Measurements from ENCODE around the gene GPHN.

The GPHN gene

DNA sequence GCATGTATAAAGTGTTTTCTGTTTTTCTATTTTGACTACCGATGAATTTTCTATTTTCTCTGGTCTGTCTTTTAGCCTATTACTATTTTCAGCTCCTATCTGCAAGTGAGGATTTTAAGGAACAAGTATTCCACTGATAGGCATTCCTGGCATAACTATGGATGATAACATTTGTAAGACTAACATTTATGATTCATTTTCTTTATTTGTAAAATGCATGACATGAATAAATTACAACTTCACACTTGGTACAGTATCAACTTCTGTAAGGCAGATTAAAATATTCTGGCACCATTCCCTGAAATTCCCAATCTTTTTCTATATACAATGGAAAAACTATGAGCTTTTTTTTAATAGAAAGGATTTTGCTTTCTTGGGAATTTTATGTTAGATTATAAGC lies 560.3 kb downstream of the GPHN start:
- intact Hi-C loops (cut with DNase I): no loop called here
- DNase-seq: no peak

DNA sequence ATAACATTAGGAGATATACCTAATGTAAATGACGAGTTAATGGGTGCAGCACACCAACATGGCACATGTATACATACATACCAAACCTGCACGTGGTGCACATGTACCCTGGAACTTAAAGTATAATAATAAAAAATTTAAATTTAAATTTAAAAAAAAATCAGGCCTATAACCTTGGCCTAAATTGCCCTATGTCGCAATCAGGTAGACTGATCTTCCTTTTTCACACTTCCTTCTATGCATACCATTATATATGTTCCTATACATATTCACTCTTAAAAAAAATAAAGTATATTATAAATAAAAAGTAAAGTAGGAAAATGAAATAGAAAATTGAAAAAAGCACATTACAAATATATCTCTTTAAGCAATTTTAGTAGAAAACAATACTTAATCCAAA lies 563.6 kb downstream of the GPHN start:
- no peak for DNase-seq
- intact Hi-C loops (cut with DNase I): no loop called here

DNA sequence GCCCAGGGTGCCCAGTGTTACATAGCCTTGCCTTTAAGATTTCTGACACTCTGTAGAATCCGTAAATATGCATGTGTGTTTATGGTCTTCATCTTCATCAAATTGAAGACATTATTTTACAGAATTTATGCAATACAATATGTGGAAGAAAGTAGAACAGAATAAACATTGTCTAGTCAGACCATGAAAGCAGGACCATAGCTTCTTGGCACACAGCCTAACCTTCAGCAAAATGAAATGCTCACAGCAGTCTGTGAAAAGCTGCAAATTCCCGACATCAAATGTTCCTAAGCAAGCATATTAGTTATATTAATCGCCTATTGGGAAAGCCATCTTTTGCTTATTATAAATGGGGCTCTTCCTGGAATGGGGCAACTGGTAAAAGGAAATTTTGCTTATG lies 570.0 kb downstream of the GPHN start:
- intact Hi-C loops (cut with DNase I): no loop called here
- DNase-seq: peak in 19 of 42 donors; percentile 5 to 59 (median 19)

DNA sequence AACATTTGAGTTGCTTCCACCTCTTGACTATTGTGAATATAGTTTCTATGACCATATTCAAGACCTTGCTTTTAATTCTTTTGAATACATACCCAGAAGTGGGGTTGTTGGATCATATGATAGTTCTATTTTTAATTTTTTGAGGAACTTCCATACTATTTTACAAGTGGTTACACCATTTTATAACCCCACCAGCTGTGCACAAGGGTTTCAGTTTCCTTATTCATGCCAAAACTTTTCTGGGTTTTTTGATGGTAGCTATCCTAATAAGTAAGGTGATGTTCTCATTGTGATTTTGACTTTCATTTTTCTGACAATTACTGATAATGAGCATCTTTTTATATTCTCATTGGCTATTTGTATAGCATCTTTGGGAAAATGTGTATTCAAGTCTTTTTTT lies 571.9 kb downstream of the GPHN start:
- intact Hi-C loops (cut with DNase I): no loop called here

DNA sequence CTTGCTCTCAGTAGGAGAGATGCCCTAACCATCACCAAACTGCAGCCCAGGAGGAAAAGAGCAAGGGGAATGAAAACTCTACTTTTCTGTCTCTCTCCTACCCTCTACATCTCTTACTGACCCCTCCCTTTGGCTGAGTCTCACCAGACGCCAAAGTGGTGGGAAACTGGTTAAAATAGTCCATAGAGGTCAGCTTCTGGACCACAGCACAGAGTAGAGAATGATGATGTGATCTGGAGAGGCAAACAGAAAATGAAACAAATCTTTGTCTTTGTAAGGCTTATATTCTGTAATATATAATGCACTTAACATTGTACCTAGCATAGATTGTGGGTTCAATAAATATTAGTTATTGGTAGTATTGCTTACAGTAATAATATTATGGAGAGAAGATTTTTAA lies 600.3 kb downstream of the GPHN start:
- intact Hi-C loops (cut with DNase I): no loop called here
- no peak for DNase-seq

More for the DNA sequence above, 571.9 kb downstream of the GPHN start:
- DNase-seq: no peak

DNA sequence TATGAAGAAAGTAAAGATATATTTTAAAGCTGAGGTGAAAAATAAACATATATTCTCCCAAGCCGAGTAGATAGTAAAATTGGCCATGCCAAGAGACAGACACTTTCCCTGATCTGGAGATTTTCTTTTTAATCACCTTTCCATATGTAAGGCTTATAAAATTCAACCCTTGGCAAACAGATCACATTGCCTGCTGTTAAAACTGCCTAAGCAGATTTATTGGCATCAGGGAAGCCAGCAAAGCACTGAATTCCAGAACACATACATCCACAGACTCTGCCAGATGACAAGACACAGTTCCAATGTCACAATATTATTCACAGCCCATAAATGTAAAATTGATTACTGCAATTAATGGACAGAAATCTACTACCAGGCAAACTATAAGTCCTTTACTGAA lies 603.1 kb downstream of the GPHN start:
- DNase-seq: no peak
- intact Hi-C loops (cut with DNase I): no loop called here

DNA sequence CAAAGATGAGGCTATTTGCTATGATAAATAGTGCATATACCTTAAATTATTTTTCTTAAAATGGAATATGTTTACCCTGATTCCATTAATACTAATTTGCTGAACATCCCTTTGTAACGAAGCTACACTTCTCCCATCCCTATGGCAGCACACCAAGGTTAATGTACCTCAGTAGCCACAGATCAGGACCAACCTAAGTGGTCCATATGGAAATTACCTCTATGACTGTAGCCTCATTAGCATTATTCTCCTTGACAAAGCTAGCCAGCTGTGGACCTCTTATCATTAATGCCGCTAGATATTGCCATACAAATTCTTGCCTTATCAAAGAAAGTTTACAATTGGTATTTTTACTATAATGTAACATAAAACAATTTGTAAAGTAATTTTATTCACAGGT lies 604.4 kb downstream of the GPHN start:
- intact Hi-C loops (cut with DNase I): no loop called here
- no peak for DNase-seq

DNA sequence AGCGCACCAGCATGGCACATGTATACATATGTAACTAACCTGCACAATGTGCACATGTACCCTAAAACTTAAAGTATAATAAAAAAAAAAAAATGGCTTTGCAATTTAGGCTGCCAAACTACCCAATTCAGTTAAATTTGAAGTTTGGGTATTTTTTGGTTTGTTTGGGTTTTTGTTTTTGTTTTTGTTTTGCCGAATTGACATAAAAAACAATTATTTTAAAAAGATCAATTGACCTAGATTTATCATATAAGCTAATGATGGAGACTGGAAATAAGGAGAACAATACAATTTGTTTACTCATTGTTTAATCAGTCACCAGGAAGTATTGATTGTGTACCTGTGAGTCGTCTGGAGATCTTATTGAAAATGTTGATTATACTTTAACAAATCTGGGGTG lies 619.2 kb downstream of the GPHN start:
- DNase-seq: no peak
- intact Hi-C loops (cut with DNase I): no loop called here

DNA sequence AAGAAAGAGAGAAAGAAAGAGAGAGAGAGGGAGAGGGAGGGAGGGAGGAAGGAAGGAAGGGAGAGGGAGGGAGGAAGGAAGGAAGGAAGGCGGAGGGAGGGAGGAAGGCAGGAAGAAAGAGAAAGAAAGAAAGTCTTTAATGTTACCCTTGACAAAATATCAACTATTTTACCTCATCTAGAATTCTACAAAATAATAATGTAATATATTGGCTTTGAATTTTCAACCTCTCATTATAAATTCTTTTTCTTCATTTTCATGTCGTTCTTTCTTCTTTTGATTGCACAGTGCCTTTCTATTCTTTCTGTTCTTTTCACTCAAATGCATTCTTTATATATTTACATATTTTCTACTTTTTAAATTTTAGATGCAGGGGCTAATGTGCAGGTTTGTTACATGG lies 621.8 kb downstream of the GPHN start:
- intact Hi-C loops (cut with DNase I): no loop called here
- no peak for DNase-seq

DNA sequence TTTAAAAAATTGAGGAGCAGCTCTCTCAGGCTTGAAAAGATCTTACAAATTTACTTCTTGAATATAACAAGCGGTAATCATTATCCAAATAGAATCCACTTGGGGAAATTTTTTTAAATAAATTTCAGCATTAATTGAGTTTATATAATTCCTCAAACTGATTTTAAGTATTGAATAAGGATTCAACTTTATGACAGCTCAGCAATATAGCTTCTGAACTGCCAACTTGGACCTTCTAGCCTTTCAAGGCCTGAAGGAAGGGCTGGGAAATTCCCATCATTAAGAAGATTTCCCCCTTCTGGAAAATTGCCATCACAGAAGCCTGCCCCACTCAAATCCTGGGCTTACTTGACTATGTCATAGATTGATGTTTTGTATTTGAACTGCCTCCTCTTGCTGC lies 623.7 kb downstream of the GPHN start:
- DNase-seq: no peak
- intact Hi-C loops (cut with DNase I): no loop called here

DNA sequence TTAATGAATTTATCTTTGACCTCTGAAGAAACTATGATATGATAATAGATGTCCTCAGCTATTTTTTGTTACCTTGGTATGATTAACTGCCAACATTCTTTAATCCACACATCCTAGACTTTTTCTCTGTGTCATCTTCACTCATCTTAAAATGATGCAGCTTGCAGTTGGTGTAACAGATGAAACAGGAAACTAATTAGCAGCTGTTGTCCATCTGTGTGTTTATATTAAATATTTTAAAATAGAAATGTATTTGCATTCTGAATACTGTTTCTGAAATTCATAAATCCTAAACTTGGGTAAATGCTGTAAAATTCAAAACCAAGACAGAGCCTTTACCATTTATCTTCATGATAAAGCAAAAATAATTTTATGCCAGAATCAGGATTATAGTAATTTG lies 625.2 kb downstream of the GPHN start:
- intact Hi-C loops (cut with DNase I): no loop called here
- DNase-seq: no peak

DNA sequence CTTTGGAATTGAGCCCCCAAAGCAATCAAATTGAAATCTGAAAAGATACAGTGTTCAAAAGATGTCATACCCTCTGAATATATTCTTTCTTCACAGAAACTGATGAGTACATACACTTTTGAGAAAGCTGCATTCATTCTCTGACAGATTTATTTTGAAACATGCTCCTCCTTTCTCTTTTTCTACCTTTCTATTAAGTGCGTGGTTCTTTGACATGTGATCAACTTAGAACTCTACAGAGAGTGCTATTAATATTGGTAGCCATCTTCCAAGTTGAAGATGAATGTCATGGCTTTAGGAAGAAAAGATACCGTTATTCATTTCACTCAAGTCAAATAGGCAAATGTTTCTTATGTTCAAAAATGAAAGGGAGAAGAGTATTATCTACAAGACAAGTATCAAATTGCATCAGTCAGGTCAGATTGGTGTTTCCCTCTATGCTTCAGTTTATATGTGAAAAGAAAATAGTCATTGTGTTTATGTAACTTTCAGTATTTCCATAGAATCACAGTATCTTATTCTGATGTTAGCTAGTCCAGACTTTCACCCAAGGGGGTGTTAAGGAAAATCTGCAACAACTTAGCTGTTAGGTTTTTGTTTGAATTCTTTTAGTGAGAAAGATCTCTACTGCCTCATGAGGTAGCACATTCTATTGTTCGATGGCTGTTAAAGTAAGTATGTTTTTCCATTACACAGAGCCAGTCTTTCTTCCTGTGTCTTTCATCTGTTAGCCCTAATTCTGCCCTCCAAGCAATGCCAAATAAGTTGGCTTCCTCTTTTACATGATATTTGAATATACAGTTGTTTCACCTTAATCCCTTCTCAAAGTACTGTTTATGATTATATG lies 625.9 kb downstream of the GPHN start:
- intact Hi-C loops (cut with DNase I): no loop called here
- DNase-seq: no peak

DNA sequence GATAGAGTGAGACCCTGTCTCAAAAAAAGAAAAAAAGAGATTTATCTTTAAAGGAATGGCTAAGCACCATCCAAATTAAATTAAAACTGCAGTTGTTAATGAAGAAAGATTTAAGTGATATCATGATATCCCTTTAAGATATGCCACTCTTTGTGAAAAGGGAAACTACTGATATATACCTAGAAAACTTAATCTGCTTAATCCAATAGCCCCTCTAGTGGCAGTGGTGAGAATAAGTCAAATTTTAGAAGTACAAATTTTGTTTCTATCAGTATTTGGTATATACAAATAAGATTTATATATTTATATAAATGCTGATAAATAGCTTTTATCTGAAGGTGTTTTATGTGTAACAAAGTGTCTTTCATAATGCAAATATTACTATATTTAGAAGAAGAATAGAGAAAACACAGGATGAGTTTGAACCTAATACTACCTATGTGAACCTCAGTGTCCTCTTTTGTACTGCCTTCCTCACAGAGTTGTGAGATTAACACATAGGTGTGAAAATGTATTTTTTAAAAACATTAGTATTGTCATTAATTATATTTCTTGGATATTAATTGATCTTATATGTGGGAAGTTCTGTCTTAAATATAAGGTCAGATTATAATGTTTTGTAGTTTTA lies 629.9 kb downstream of the GPHN start:
- intact Hi-C loops (cut with DNase I): no loop called here
- no peak for DNase-seq

DNA sequence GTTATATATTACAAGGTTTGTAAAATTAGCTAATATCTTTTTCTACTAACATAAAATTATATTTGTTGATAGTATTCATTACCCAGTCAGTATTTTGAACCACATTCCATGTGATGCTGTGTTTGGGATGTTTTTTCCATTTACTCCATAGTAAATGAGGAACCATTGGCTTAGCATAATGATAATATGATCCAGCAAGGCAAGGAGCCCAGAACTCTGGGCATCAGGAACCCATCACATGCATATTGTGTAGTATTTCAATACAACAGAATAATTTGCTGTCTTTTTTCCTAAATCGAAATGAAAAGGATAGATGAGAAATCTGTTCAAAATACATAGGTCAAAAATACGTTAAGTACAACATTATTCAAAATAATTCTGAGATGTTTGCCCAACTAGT lies 632.6 kb downstream of the GPHN start:
- intact Hi-C loops (cut with DNase I): no loop called here
- no peak for DNase-seq

DNA sequence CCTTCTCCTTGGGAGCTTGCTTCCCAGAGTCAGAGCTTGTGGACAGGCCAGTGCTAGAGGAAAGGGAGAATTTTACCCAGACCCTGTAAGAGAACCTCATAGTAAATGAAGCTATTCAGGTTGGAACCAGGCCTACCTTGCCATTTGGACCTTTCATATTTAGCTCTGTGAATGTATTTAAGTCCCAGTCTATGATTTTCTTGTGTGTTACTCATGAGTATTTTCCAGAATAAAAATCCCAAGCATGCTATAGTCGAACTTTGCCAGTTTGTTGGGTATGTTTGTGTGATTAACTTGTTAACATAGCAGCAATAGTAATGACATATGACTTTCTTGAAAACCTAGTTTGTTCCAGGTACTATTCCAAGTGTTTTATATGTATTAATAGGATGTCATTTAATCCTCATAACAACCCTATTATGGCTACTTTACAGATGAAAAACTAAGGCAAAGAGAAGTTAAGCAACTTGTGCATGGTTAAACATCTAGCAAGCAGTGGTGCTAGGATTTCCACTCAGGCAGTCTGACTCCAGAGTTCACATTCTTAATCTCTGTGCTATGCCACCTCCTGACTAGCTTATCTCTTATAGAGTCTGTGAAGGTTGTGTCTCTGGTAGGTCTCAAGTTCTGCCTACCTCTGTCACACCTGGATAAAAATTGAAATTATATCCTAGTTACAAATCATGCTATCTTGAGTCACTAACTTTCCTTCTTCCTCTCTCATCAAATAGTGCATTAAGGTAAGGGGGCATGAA lies 633.4 kb downstream of the GPHN start:
- intact Hi-C loops (cut with DNase I): no loop called here
- DNase-seq: no peak

DNA sequence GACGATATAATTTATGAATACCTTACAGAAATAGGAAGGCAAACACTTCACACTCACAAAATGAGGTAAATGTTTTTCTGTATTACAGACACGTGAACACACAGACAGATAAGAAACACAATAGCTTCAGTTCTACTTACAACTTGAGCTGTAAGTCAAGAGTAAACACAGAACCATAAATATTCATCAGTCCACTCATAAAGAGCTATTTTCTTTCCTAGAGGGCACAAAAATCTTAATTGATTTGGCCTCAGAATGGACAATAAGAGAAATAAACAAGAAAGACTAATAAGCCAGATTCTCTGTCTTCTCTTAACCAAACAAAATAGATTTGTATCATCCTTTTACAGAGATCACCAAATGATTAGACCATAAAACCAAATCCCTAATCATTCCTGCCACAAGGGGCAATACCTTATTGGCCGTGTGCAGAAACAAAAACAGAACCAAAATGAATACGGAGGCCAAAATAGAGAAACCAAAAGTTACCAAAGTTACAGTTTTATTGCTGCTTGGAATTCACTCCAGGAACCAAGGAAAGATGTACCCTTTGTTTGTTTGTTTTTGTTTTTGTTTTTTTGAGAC lies 643.2 kb downstream of the GPHN start:
- intact Hi-C loops (cut with DNase I): no loop called here
- no peak for DNase-seq

DNA sequence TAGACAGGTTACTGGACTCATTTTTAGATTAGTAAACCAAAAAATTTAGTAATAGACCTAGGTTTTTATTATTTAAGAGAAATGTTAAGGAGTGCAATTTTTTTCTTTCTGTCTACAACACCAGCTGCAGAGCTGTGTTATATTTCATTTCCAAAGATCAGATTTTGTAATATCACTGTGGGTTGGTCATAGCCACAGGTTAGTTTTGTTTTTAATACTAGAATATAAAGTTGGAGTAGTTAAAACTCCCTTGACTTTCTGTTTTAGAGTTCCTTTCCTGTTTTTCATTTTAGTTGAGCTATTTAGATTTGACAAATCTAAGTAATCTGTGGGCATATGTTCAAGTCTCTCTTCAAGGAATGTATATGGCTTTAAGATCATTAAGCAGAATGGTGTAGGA lies 650.6 kb downstream of the GPHN start:
- intact Hi-C loops (cut with DNase I): no loop called here
- no peak for DNase-seq

DNA sequence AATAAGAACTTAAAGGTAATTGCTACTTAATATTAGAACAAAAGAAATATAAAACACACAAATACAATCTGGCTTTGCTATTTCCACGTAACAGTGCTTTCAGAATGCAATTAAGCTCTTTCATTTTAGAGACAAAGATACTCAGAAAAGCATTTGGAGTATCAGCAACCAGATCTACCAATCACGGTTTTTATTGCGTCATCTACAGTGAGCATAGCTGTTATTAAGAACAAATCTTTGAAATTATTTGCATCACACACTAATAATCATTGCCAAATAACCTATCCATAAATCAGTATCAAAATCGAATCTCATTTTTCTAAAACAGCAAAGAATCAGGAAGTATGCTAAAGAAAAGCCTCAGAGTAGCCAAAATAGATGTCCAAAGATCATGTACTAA lies 654.4 kb downstream of the GPHN start:
- intact Hi-C loops (cut with DNase I): loop anchor here (10.0 kb wide), 1 partner anchor 192 kb away; the partner anchor contains the start of gene ATP6V1D
- DNase-seq: no peak

DNA sequence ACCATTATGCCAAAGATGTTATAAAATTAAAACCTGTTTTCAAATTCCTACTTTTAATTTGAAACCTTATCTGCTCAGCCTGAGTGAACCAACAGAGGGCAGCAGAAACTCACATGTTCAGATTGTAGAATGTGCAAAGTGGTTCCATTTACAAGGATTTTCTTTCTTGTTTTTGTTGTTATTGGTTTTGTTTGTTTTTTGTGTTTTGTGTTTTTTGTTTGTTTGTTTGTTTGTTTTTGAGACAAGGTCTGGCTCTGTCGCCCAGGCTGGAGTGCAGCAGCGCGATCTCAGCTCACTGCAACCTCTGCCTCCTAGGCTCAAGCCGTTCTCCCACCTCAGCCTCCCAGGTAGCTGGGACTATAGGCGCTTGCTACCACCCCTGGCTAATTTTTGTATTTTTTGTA lies 658.5 kb downstream of the GPHN start:
- intact Hi-C loops (cut with DNase I): loop anchor here (5.0 to 10.0 kb wide), 2 partner anchors 121 to 188 kb away; partner anchors contain the start of gene ATP6V1D
- peak in 34 of 42 donors; percentile 4 to 83 (median 52) for DNase-seq

Measured in head of caudate nucleus (tissue), 42 donors.